A673 (cell line): ENCODE results near the gene TNFAIP3. TPM values are rescaled to one million over a fixed set of nuclear protein-coding genes. Genes with fewer than 3 reads are reported as not detected.

Experiments
- BruUV-seq: library from RNA; stranded (reverse); fragments of 400-500 nt; replicated peaks from 2 replicates; lab custom pipeline; 2021; lab: Mats Ljungman, UMichigan
- CTCF ChIA-PET: fragments of 300-600 bp; sonication (Branson Sonifier 250); formaldehyde crosslinking; loops from one replicate; lab custom pipeline; 2022; ENCODE audit warnings: antibody characterized with exemption; lab: Charles Lee
- POLR2A ChIA-PET: fragments of 300-600 bp; sonication (Branson Sonifier 250); formaldehyde crosslinking; loops from one replicate; lab custom pipeline; 2022; ENCODE audit warnings: antibody characterized with exemption; ENCODE audit not compliant: low non-redundant PET; lab: Charles Lee
- DNase-seq: peaks from one replicate; pipeline ENCODE4 v3.0.0-alpha.2; 2015; ENCODE audit warnings: low spot score
- H3K27ac ChIP-seq: fragments of 200-600 bp; sonication (generic); 2 replicates; pipeline ENCODE4 v1.5.1; 2016; ENCODE audit warnings: mixed run types, low read depth, mild to moderate bottlenecking, mixed read lengths, antibody characterized with exemption, low read length; ENCODE audit not compliant: poor library complexity, severe bottlenecking
- H3K27me3 ChIP-seq: fragments of 200-600 bp; sonication (generic); replicated peaks from 2 replicates; pipeline ENCODE4 v1.6.1; 2017; ENCODE audit warnings: mixed run types, low read depth, mild to moderate bottlenecking, mixed read lengths, antibody characterized with exemption, low read length; ENCODE audit not compliant: insufficient read depth, poor library complexity
- H3K36me3 ChIP-seq: fragments of 200-600 bp; sonication (generic); 2 replicates; pipeline ENCODE4 v1.6.1; 2016; ENCODE audit warnings: mixed run types, mild to moderate bottlenecking, mixed read lengths, antibody characterized with exemption, low read length; ENCODE audit not compliant: insufficient read depth, poor library complexity, severe bottlenecking
- H3K4me1 ChIP-seq: fragments of 200-600 bp; sonication (generic); 2 replicates; pipeline ENCODE4 v1.6.1; 2017; ENCODE audit warnings: mixed run types, mild to moderate bottlenecking, mixed read lengths, antibody characterized with exemption, low read length; ENCODE audit not compliant: insufficient read depth, poor library complexity, severe bottlenecking
- H3K4me3 ChIP-seq: fragments of 200-600 bp; sonication (generic); 2 replicates; pipeline ENCODE4 v1.5.1; 2016; ENCODE audit warnings: low read depth, mixed run types, mild to moderate bottlenecking, mixed read lengths, low read length; ENCODE audit not compliant: poor library complexity, severe bottlenecking
- H3K9me3 ChIP-seq: fragments of 200-600 bp; sonication (generic); 2 replicates; pipeline ENCODE4 v1.6.1; 2016; ENCODE audit warnings: mixed run types, low read depth, mild to moderate bottlenecking, mixed read lengths, antibody characterized with exemption, low read length; ENCODE audit not compliant: poor library complexity, severe bottlenecking
- EZH2 ChIP-seq: fragments of 200-600 bp; sonication (generic); IDR thresholded peaks from 2 replicates; pipeline ENCODE4 v1.6.1; 2017; ENCODE audit warnings: borderline replicate concordance, low read depth, mild to moderate bottlenecking, mixed read lengths, antibody characterized with exemption, low read length; ENCODE audit not compliant: poor library complexity, severe bottlenecking
- intact Hi-C: fragments of 100-400 bp; cut with micrococcal nuclease; formaldehyde crosslinking; loops from one replicate; pipeline ENCODE4 v1.10.0; 2022; ENCODE audit not compliant: unreplicated experiment
- total RNA-seq: library from RNA; stranded (reverse); gene quantifications from 2 replicates; pipeline ENCODE4 v1.2.3, GENCODE V29; 2021
- TF ChIP-seq, protein P1 (sequence below): fragments of 300-800, 200-600 bp; sonication (generic); conservative IDR thresholded peaks from 2 replicates; pipeline ENCODE4 v1.5.1; 2017; ENCODE audit warnings: low read depth, mild to moderate bottlenecking, antibody characterized with exemption, low read length, moderate library complexity, mixed read lengths

The TNFAIP3 gene
- total RNA-seq, 1 experiment from 2014 or later, result 12.7 TPM

GRCh38 chr6:137915790-137916189 lies 48.7 kb downstream of the TNFAIP3 start:
- H3K4me3 ChIP-seq, result no peak overlapping the region
- TF ChIP-seq, protein P1, sequence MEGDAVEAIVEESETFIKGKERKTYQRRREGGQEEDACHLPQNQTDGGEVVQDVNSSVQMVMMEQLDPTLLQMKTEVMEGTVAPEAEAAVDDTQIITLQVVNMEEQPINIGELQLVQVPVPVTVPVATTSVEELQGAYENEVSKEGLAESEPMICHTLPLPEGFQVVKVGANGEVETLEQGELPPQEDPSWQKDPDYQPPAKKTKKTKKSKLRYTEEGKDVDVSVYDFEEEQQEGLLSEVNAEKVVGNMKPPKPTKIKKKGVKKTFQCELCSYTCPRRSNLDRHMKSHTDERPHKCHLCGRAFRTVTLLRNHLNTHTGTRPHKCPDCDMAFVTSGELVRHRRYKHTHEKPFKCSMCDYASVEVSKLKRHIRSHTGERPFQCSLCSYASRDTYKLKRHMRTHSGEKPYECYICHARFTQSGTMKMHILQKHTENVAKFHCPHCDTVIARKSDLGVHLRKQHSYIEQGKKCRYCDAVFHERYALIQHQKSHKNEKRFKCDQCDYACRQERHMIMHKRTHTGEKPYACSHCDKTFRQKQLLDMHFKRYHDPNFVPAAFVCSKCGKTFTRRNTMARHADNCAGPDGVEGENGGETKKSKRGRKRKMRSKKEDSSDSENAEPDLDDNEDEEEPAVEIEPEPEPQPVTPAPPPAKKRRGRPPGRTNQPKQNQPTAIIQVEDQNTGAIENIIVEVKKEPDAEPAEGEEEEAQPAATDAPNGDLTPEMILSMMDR, result no peak
- TF ChIP-seq EZH2, result no peak
- H3K36me3 ChIP-seq, result no peaks in the 10 kb centered on the region
- intact Hi-C loops, result no loop called here
- H3K27me3 ChIP-seq, result peaks cover 5% of the 10 kb centered on the region
- no peak for DNase-seq
- POLR2A ChIA-PET, result no interaction called here
- no TSS peak for BruUV-seq
- H3K4me1 ChIP-seq, result no peaks in the 10 kb centered on the region
- H3K27ac ChIP-seq, result no peak overlapping the region
- CTCF ChIA-PET, result interaction anchor here (0.6 kb wide), 1 partner anchor 197 kb away, joined by 3 read pairs; no protein-coding TSS in a partner anchor
- H3K9me3 ChIP-seq, result peaks cover 5% of the 10 kb centered on the region

GRCh38 chr6:137917551-137918325 lies 50.7 kb downstream of the TNFAIP3 start:
- Histone ChIP-seq H3K27ac (no peak overlapping the region), H3K36me3 (no peaks in the 10 kb centered on the region), H3K4me1 (no peaks in the 10 kb centered on the region), H3K4me3 (no peak overlapping the region), H3K9me3 (peaks cover 5% of the 10 kb centered on the region), H3K27me3 (peaks cover 5% of the 10 kb centered on the region)
- TF ChIP-seq EZH2, result no peak
- TF ChIP-seq, protein P1, result no peak
- BruUV-seq, result no TSS peak
- intact Hi-C loops, result no loop called here
- no peak for DNase-seq
- CTCF ChIA-PET, result no interaction called here
- POLR2A ChIA-PET, result no interaction called here

DNA sequence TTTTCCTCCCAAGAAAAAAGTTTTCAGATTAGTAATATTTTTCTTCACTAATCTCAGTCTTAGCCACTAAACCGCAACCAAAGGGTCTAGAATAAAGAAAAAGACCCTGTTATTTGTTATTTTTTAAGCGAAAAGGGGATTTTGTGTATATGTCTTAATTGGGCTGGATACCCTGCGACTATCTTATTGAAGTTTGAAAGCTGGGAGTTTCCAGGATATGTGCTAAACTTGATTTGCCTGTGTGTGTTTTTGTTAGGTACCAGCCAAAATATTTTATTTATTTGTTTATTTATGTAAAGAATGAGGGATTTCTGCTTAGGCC lies 52.4 kb downstream of the TNFAIP3 start:
- CTCF ChIA-PET, result no interaction called here
- intact Hi-C loops, result no loop called here
- no TSS peak for BruUV-seq
- no peak for TF ChIP-seq EZH2
- TF ChIP-seq, protein P1, result no peak
- no peaks in the 10 kb centered on the region for H3K4me1 ChIP-seq
- POLR2A ChIA-PET, result no interaction called here
- no peak overlapping the region for H3K27ac ChIP-seq
- no peak for DNase-seq
- H3K9me3 ChIP-seq, result no peaks in the 10 kb centered on the region
- H3K27me3 ChIP-seq, result peaks cover 5% of the 10 kb centered on the region
- no peak overlapping the region for H3K4me3 ChIP-seq
- no peaks in the 10 kb centered on the region for H3K36me3 ChIP-seq
